ENCODE measurements around the gene CTSS.
"Not testable (repeated sequence)": the region's sequence is repeated elsewhere in the genome, so short reads cannot be mapped to it uniquely, and the experiment has no call there.

CTSS gene

DNA sequence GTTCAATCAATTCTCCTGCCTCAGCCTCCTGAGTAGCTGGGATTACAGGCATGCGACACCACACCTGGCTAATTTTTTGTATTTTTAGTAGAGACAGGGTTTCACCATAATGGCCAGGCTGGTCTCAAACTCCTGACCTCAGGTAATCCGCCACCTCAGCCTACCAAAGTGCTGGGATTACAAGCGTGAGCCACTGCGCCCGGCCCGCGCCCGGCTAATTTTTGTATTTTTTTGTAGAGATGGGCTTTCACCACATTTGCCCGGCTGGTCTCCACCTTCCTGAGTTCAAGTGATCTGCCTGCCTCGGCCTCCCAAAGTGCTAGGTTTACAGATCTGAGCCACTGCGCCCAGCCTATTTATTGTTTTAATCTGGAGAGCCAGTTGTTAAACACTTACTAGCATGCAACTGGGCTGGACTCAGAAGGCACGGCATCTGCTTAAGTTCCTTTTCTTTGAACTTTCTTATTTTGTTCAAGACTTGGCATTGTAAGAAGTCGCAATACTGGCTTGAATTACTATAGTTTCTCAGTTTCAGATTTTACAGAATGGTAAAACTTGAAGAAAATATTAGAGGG is 10.4 kb upstream of the CTSS start:
- not testable (repeated sequence) for DNase-seq (ENCODE audit: low read depth in 2 of 2, low spot score in 1 of 2)

DNA sequence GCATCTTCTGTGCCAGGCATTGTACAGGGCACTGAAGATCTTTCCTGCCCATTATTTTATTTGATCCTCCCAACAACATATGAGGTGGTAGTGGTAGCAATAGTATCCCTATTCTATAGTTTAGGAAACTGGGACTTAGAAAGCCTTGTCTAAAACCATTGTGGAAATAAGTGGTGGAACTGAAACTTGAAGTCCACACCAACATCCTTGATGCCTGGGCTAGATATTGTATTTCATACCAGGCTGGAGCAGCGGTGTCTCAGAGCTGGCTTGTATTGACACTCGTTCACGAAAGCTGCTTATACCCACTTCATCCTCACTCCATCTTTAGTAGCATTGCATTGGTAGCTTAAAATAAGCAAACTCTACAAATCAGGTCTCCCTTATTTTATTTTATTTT is 9.7 kb upstream of the CTSS start:
- no peak for DNase-seq (ENCODE audit: low read depth in 2 of 2, low spot score in 1 of 2)

DNA sequence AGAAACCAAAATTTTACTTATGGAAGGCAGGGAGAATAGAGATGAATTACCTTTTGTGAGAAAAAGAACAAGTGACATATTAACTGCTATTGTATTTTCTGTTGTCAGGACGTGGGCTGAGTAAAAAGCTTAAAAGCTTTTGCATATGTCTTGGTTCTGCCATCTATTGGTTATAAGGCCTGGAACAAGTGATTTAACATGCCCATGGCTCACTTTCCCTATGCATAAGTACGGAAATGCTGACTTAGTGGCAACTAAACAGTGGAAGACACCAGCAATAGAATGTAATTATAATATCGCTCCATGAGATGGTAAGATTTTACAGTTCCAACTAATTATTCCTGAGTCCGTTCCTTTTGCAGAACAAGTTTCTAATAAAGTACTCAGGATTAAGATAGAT is 6.7 kb upstream of the CTSS start:
- no peak for DNase-seq (ENCODE audit: low read depth in 2 of 2, low spot score in 1 of 2)

DNA sequence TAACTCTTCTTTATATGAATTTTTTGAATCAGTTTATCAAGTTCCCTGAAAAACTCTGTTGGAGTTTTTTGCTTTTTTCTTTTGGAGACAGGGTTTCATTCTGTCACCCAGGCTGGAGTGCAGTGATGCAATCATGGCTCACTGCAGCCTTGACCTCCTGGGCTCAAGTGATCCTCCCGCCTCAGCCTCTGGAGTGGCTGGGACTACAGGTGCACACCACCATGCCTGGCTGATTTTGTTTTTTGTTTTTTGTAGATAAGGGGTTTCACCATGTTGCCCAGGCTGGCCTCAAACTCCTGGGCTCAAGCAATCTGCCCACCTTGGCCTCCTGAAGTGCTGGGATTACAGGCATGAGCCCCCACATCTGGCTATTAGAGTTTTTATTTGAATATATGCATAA is 2.1 kb upstream of the CTSS start:
- DNase-seq (ENCODE audit: low read depth in 2 of 2, low spot score in 1 of 2), result not testable (repeated sequence)

DNA sequence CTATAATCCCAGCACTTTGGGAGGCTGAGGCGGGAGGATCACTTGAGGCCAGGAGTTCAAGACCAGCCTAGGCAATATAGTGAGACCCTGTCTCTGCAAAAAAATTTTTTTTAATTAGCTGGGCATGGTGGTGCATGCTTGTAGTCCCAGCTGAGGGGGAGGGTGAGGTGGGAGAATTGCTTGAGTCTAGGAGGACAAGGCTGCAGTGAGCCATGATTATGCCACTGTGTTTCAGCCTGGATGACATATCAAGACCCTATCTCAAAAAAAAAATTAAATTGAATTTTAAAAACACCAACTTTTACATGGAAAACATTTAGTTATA is 361 bp upstream of the CTSS start:
- DNase-seq (ENCODE audit: low read depth in 2 of 2, low spot score in 1 of 2), result not testable (repeated sequence)

DNA sequence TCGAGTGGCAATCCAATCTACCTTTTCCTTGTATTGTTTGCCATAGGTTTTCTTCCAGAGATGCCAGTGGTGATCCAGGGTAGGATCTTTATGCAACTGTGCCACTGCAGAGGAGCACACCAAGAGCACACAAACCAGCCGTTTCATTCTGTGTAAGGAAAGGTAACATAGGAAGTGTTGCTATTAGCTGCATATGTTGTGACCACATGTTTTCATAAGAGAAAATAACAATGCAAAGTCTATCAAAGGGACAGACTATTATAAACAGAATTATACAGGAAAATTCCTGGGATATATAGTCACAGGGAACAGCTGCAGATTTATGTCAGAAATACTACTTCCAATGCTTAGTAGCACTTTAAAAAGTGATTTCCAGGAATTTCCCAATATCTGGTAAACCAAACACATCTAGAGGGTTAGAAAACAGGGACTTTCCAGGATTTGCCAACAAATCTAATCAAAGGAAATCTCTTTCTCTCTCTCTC is 919 bp downstream of the CTSS start:
- DNase-seq (ENCODE audit: low read depth in 2 of 2, low spot score in 1 of 2), result no peak

DNA sequence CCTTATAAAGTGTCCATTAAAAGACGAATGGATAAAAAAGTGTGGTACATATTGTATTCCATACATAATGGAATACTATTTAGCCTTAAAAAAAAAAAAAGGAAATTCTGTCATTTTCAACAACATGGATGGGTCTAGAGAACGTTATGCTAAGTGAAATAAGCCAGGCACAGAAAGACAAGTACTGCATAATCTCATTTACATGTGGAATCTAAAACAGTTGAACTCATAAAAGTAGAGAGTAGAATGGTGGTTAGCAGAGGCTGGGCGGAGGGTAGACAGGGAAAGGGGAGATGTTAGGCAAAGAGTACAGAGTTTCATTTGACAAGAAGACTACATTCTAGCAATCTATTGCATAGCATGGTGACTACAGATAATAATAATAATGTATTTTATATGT is 2.6 kb downstream of the CTSS start:
- no peak for DNase-seq (ENCODE audit: low read depth in 2 of 2, low spot score in 1 of 2)

DNA sequence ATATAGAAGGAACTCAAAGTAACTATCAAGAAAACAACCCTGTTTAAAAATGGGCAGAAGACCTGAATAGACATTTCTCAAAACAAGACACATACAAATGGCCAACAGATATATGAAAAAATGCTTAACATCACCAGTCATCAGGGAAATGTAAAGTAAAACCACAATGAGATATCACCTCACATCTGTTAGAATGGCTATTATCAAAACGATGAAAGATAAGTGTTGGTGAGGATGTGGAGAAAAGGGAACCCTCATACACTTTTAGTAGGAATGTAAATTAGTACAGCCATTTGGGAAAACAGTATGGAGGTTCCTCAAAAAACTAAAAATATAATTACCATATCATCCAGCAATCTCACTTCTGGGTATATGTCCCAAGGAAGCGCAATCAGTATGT is 3.0 kb downstream of the CTSS start:
- no peak for DNase-seq (ENCODE audit: low read depth in 2 of 2, low spot score in 1 of 2)

DNA sequence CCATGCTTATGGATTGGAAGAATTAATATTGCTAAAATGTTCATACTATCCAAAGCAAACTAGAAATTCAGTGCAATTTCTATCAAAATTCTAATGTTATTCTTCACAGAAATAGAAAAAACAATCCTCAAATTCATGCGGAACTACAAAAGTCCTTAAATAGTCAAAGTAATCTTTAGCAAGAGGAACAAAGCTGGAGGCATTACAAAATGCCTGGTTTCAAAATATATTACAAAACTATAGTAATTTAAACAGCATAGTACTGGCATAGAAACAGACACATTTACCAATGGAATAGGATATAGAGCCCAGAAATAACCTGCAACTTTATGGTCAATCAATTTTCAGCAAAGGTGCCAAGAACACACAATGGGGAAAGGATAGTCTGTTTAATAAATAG is 3.8 kb downstream of the CTSS start:
- DNase-seq (ENCODE audit: low read depth in 2 of 2, low spot score in 1 of 2), result no peak

DNA sequence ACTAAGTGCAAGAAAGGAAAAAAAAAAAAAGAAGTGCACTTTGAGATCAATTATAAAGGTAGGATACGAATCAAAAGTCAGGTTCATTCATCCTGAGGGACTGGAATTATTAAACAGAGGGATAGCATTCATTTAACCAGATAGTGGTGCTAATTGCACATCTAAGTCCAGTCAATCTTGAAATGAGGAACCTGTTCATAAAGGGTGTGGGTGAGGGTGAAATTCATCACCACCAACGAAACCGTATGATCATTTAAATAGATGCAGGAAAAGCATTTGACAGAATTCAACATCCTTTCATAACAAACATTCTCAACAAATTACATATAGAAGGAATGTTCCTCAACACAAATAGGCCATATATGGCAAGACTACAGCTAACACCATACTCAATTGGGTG is 5.6 kb downstream of the CTSS start:
- DNase-seq (ENCODE audit: low read depth in 2 of 2, low spot score in 1 of 2), result no peak

DNA sequence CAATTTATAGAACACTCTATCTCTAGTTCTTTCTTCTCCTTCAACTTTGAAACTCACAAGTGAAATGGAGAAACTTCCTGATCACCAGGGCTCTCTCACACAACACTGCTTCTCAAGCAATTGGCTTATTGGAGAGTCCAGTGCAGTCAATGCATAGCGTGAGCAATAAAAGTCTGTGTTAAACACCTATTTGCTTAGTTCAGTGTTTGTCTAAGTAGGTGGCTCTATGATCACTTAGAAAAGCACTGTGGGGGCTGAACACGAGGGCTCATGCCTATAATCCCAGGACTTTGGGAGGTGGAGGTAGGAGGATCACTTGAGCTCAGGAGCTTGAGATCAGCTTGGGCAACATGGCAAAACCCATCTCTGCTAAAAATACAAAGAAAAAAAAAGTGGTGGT is 12.2 kb downstream of the CTSS start:
- no peak for DNase-seq (ENCODE audit: low read depth in 2 of 2, low spot score in 1 of 2)

DNA sequence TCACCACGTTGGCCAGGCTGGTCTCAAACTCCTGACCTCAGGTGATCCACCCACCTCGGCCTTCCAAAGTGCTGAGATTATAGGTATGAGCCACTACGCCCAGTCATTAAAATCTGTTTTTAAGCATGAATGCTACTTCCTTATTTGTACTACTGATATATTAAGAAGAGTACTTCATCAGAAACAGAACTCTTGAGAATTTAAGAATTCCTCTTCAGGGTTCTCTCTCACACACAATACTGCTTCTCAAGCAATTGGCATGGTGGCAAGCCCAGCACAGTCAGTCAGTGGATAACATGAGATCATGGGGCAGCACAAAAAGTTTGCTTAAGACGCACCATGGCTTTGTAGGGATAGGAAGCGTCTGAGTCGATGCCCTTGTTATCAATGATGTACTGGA is 14.1 kb downstream of the CTSS start:
- DNase-seq (ENCODE audit: low read depth in 2 of 2, low spot score in 1 of 2), result no peak

DNA sequence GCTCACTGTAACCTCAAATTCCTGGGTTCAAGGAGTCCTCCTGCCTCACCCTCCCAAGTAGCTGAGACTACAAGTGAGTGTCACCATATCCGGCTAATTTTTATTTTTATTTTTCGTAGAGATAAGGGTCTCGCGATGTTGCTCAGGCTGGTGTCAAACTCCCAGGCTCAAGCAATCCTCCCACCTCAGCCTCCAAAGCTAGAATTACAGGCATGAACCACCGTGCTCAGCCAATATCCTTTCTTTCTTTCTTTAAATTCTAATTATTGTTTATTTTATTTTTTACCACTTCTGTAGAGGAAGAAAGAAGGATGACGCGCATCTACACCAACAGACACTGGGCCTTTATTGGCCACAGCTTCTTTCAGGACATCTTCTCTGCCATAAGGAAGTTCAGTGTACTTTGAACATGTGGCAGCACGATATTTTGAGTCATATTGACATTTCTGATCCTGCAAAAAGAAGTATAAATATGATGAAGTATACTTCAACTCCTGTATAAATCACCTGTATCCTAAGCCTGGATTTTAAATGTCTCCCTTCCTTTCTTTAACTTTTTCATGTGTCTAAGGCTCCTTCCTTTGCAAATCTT is 15.8 kb downstream of the CTSS start:
- no peak for DNase-seq (ENCODE audit: low read depth in 2 of 2, low spot score in 1 of 2)

DNA sequence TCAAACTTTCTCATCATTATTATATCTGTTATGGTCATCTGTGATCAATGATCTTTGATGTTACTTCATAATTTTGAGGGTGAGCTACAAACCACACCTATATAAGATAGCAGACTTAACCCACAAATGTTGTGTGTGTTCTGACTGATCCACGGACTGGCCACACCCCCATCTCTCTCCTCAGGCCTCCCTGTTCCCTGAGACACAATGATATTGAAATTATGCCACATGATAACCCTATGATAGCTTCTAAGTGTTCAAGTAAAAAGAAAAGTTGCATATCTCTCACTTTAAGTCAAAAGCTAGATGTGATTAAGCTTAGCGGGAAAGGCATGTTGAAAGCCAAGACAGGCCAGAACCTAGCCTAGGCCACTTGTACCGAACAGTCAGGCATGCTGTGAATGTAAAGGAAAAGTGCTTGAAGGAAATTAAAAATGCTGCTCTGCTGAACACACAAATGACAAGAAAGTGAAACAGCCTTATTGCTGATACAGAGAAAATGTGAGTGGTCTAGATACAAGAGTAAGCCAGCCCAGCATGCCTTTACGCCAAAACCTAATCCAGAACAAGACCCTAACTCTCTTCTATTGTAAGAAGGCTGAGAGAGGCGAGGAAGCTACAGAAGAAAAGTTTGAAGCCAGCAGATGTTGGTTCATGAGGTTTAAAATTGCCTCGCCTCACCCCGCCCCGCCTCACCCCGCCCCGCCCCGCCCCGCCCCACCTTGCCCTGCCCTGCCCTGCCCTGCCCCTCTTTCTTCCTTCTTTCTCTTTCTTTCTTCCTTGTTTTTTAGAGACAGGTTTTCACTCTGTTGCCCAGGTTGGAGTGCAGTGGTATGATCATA is 16.5 kb downstream of the CTSS start:
- no peak for DNase-seq (ENCODE audit: low read depth in 2 of 2, low spot score in 1 of 2)

DNA sequence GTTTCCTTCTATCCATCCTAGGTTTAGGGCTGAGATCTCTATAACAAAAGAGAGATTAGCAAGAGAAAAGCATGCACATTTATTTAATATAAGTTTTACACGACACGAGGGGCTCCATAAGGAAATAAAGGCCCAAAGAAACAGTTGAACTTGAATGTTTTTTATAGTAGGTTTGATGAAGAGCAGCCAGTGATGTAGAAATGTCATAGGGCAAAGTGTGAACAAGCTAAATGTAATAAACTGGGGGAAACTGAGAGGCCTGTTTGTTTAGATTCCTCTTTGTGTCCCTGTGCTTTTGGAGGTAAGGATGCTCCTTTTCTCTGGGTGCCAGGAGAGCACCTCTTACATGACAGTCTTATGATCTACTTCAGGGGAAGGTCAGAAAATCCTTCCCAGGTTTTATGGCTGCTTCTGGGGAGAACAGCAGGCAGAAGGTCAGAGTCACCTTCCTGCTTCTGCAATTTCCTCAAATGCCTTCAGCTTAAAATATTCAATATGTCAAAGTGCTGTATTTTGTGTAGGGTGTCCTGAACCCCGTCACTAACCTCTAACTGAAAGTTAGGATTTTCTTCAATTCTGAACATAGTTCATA is 35.4 kb downstream of the CTSS start:
- DNase-seq (ENCODE audit: low read depth in 2 of 2, low spot score in 1 of 2), result no peak

DNA sequence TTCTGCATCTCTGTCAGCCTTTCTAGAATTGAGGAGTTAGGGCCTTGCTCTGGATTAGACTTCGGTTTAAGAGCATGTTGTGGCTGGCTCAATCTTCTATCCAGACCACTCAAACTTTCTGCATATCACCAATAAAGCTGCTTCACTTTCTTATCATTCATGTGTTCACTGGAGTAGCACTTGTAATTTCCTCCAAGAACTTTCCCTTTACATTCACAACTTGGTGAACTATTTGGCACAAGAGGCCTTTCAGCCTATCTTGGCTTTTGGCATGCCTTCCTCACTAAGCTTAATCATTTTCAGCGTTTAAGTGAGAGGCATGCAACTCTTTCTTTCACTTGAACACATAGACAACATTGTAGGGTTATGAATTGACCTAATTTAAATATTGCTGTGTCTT is 41.2 kb downstream of the CTSS start:
- no peak for DNase-seq (ENCODE audit: low read depth in 2 of 2, low spot score in 1 of 2)

DNA sequence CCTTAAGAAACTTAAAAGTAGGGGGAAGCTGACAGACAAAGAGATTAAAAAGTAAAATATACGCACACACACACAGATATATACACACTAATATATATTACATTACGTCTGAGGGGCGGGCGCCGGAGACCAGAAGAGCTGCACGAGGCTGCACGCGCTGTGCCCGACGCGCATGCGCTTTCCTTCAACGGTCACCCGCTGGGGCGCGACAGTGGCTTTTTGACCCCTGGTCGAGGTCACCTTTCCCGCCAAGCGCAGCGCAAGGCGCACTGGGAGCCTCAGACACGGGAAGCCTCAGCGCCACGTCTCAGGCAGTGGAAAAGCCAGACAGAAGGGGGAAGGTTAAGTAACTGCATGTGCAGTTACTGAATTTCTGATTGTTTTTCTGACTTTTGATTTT is 44.9 kb downstream of the CTSS start, which contains the start of gene HORMAD1:
TSS of gene HORMAD1 (minus strand) at position 193 of the 400 bp plus-strand sequence. CDS start 1,390 bp downstream, outside the sequence.
- no peak for DNase-seq (ENCODE audit: low read depth in 2 of 2, low spot score in 1 of 2)

DNA sequence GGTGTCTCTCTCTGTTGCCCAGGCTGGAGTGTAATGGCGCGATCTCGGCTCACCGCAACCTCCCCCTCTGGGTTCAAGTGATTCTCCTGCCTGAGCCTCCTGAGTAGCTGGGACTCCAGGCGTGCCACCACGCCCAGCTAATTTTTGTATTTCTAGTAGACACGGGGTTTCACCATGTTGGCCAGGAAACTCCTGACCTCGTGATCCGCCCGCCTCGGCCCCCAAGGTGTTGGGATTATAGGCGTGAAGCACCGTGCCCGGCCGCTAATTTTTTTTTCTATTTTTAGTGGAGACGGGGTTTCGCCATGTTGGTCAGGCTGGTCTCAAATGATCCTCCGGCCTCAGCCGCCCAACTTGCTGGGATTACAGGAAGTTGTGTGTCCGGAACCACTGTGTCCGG is 45.5 kb downstream of the CTSS start:
- no peak for DNase-seq (ENCODE audit: low read depth in 2 of 2, low spot score in 1 of 2)

DNA sequence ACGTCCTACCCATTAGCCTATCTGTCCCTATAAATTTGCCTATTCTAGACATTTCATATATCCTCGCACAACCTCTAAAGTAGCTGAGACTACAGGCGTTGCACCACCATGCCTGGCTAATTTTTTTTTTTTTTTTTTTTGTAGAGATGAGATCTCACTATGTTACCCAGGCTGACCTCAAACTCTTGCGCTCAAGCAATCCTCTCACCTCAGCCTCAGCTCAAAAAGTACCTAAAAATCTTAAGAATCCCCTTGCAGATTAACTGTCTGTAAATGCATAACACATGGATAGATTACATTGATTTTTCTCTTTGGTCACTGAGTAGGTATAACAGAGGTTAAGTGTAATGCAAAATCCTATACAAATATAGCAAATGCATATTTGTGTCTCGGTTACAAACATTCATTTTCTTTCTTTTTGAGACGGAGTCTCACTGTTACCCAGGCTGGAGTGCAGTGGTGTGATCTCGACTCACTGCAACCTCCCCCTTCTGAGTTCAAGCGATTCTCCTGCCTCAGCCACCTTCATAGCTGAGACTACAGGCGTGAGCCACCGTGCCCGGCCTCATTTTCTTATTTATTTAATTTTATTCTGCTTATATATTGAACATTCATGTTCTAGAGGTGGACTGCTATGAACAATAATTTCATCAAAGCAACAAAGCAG is 47.2 kb downstream of the CTSS start:
- no peak for DNase-seq (ENCODE audit: low read depth in 2 of 2, low spot score in 1 of 2)

DNA sequence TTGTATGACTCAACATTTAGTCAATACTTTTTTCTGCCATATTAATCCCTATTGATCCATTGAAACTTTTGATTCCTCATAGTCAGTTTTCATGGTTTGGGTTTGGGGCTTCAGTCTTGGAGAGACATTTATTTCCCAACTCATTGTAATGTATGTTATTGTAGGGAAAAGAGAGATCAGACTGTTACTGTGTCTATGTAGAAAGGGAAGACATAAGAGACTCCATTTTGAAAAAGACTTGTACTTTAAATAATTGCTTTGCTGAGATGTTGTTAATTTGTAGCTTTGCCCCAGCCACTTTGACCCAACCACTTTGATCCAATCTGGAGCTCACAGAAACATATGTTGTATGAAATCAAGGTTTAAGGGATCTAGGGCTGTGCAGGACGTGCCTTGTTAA is 56.5 kb downstream of the CTSS start:
- DNase-seq (ENCODE audit: low read depth in 2 of 2, low spot score in 1 of 2), result not testable (repeated sequence)

DNA sequence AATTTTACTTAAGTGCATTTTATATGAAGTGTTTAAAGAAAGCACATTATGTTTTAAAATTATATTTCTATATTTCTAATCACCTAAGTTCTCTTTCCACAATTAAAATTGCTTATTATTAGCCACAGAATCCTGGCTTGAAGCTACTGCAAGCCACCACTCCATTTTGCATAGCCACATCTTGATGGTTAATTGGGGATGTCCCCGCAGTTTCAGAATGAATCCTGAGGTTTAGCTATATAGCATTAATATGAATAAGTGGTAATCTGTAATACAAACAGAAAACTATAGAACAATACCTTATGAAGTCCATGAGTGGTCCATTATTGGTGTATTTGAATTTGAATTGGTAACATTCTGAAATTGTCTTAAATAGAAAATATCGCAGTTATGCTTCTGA is 57.0 kb downstream of the CTSS start:
- DNase-seq (ENCODE audit: low read depth in 2 of 2, low spot score in 1 of 2), result no peak

DNA sequence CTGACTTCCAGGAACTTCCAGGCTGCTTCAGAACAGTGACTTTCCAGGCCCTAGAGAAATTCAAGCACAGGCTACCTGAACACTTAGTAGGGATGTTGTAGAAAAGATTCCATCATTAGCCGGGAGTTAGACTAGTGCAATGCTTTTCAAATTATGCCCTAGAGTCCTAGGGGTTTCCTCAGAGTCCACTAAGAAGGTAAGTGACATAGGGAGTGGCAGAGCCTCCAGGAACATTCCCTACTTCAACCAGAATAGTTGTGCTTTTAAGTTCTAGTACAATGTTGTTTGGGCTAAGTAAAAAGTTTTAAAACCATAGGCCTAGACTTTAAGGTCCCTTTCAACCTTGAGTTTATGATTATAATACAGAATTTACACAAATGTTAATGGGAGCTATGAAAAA is 59.5 kb downstream of the CTSS start:
- DNase-seq (ENCODE audit: low read depth in 2 of 2, low spot score in 1 of 2), result no peak

Data from stimulated activated CD8-positive, alpha-beta memory T cell treated with anti-CD3 and anti-CD28 coated beads, Interleukin-4, amount 100 ng/mL, for 1 hour (primary cell).